B cell (primary cell): Measurements from ENCODE around the gene PDE11A. TPM values are rescaled to one million over a fixed set of nuclear protein-coding genes. Genes with fewer than 3 reads are reported as not detected.

ENCODE experiments used
- ATAC-seq: fragments of 200-7000 bp; cut with Tn5 transposase; one replicate; pipeline ENCODE4 v1.10.0; 2021; ENCODE audit warnings: low read depth, mild to moderate bottlenecking, moderate number of reproducible peaks, moderate library complexity
- CTCF ChIA-PET: fragments of 350-600 bp; sonication (Branson Sonifier 250); formaldehyde crosslinking; loops from one replicate; lab custom pipeline; 2021; ENCODE audit warnings: antibody characterized with exemption, inconsistent platforms; lab: Charles Lee
- POLR2A ChIA-PET: fragments of 350-600 bp; sonication (Branson Sonifier 250); formaldehyde crosslinking; loops from one replicate; lab custom pipeline; 2021; ENCODE audit warnings: antibody characterized with exemption; lab: Charles Lee
- DNase-seq: peaks from one replicate; pipeline ENCODE4 v3.0.0; 2013
- H2AFZ ChIP-seq: 2 replicates; pipeline ENCODE4 v1.6.1; 2012; ENCODE audit warnings: mild to moderate bottlenecking, low read depth, low read length; ENCODE audit not compliant: insufficient read depth, poor library complexity, severe bottlenecking
- H3K27ac ChIP-seq, 2 donors: 1 replicate in 1 of 2; 2 replicates in 1 of 2; pipeline ENCODE4 v1.5.1; 2012 to 2013; ENCODE audit warnings: low read length in 2 of 2, mild to moderate bottlenecking in 2 of 2, moderate library complexity in 1 of 2
- H3K27me3 ChIP-seq, 4 experiments: fragments of 200-600 bp in 1 of 4; sonication (generic) in 1 of 4; replicated peaks in 1 of 4; 1 replicate in 2 of 4; 2 replicates in 2 of 4; pipeline versions ENCODE4 v1.6.1 to v1.7.0; 2013 to 2016; ENCODE audit warnings: low read length in 3 of 4, mild to moderate bottlenecking in 2 of 4, mixed read lengths in 1 of 4, moderate library complexity in 1 of 4; ENCODE audit not compliant: insufficient read depth in 4 of 4, control insufficient read depth in 3 of 4; ENCODE audit errors: control extremely low read depth in 1 of 4
- H3K36me3 ChIP-seq, 2 experiments: replicated peaks in 1 of 2; 1 replicate in 1 of 2; 2 replicates in 1 of 2; pipeline versions ENCODE4 v1.6.1 to v1.7.1; 2013; ENCODE audit warnings: low read length in 1 of 2; ENCODE audit not compliant: insufficient read depth in 2 of 2, control insufficient read depth in 1 of 2; ENCODE audit errors: control extremely low read depth in 1 of 2, extremely low read depth in 1 of 2
- H3K4me1 ChIP-seq, 2 donors: fragments of 200-600 bp in 1 of 2; sonication (generic) in 1 of 2; 1 replicate in 1 of 2; 2 replicates in 1 of 2; pipeline versions ENCODE4 v1.5.1 to v1.6.1; 2013 to 2017; ENCODE audit warnings: low read length in 2 of 2; ENCODE audit not compliant: control insufficient read depth in 2 of 2, insufficient read depth in 2 of 2
- H3K4me2 ChIP-seq: replicated peaks from 2 replicates; pipeline ENCODE3; 2012; ENCODE audit warnings: mild to moderate bottlenecking, low read depth, low read length; ENCODE audit not compliant: poor library complexity, severe bottlenecking
- H3K4me3 ChIP-seq, 5 experiments: fragments of 200-600 bp in 1 of 5; sonication (generic) in 1 of 5; 1 replicate in 3 of 5; 2 replicates in 2 of 5; pipeline versions ENCODE4 v1.5.1 to v1.7.0; 2011 to 2016; ENCODE audit warnings: low read length in 4 of 5, mild to moderate bottlenecking in 4 of 5, low read depth in 2 of 5, control low read depth in 1 of 5, moderate library complexity in 1 of 5; ENCODE audit not compliant: insufficient read depth in 1 of 5; ENCODE audit errors: control extremely low read depth in 1 of 5, extremely low read depth in 1 of 5
- H3K79me2 ChIP-seq: fragments of 200-600 bp; sonication (generic); one replicate; pipeline ENCODE4 v1.6.0; 2016; ENCODE audit warnings: low read length; ENCODE audit not compliant: control insufficient read depth, insufficient read depth
- H3K9ac ChIP-seq: fragments of 200-600 bp; sonication (generic); 2 replicates; pipeline ENCODE4 v1.6.1; 2017; ENCODE audit warnings: mild to moderate bottlenecking, low read length, moderate library complexity
- H3K9me3 ChIP-seq, 3 donors: one replicate each; pipeline versions ENCODE4 v1.6.1 to v1.7.1; 2013; ENCODE audit warnings: low read length in 2 of 3; ENCODE audit not compliant: control insufficient read depth in 2 of 3, insufficient read depth in 1 of 3; ENCODE audit errors: control extremely low read depth in 1 of 3
- H4K20me1 ChIP-seq: 2 replicates; pipeline ENCODE4 v1.6.0; 2012; ENCODE audit warnings: mild to moderate bottlenecking, low read length; ENCODE audit not compliant: insufficient read depth, control insufficient read depth, poor library complexity, severe bottlenecking
- H3K27ac Mint-ChIP-seq: one replicate; pipeline ENCODE4 v1.8.0; 2021; ENCODE audit warnings: mixed read lengths
- H3K27me3 Mint-ChIP-seq: one replicate; pipeline ENCODE4 v1.8.0; 2021; ENCODE audit warnings: mixed read lengths
- H3K4me1 Mint-ChIP-seq: one replicate; pipeline ENCODE4 v1.8.0; 2021; ENCODE audit warnings: mixed read lengths
- H3K4me3 Mint-ChIP-seq: one replicate; pipeline ENCODE4 v1.8.0; 2021; ENCODE audit warnings: mixed read lengths
- H3K9me3 Mint-ChIP-seq: one replicate; pipeline ENCODE4 v1.8.0; 2022; ENCODE audit warnings: mixed read lengths; ENCODE audit not compliant: insufficient read depth
- EZH2 ChIP-seq: IDR thresholded peaks from 2 replicates; pipeline ENCODE4 v1.6.1; 2012; ENCODE audit warnings: borderline replicate concordance, low read depth, mild to moderate bottlenecking, moderate library complexity, low read length; ENCODE audit not compliant: insufficient read depth, poor library complexity, severe bottlenecking
- WGBS: methylation state at CpG from one replicate; pipeline ENCODE4 v1.1.5; 2013; ENCODE audit warnings: missing lambda C conversion rate; ENCODE audit not compliant: insufficient coverage; 5-methylcytosine and 5-hydroxymethylcytosine counted together
- intact Hi-C: fragments of 100-400 bp; cut with micrococcal nuclease; formaldehyde crosslinking; loops from one replicate; pipeline ENCODE4 v1.10.0; 2022
- polyA plus RNA-seq: library from polyadenylated mRNA; depleted of rRNA; stranded (reverse); fragments of >200 nt; gene quantifications from 2 replicates; pipeline ENCODE4 v1.2.3, GENCODE V29; 2012
- total RNA-seq, 2 donors: library from RNA; stranded (reverse); fragments of 120-200 nt in 1 of 2; gene quantifications; 1 replicate in 1 of 2; 2 replicates in 1 of 2; pipeline versions ENCODE4 v1.2.3 to v1.2.4, GENCODE V29; 2013 to 2022
- TF ChIP-seq, protein P1 (sequence below): fragments of 200-600 bp; IDR thresholded peaks from one replicate; pipeline ENCODE4 v1.8.0; 2022; ENCODE audit warnings: antibody characterized with exemption, mild to moderate bottlenecking

PDE11A gene
- total and polyA plus RNA-seq, 2 donors (not counting 1 experiment from before 2014, with no cell fraction given) = 0.25 TPM; not detected in 1

DNA sequence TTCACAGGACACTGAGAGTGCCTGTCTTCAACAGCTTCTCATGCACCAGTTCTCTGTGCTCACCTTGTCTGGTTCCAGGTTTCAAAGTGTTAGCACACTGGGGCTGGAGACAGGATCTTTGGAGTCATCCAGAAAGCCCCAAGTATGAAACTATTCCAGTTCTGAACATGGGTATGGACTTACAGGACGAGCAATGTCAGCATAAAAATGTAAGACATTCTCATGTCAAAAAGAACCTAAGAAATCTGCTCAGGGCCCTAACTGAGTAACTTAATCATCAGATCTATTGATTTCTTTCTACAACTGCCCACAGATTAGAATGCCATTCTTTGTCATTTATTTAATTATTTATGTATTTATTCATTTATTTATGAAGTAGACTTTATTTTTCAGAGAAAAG lies 495.5 kb downstream of the PDE11A start:
- Mint-ChIP-seq H3K4me3 (no peak overlapping the region), H3K27me3 (peaks cover 3% of the 10 kb centered on the region), H3K4me1 (no peaks in the 10 kb centered on the region), H3K27ac (no peak overlapping the region), H3K9me3 (no peaks in the 10 kb centered on the region)
- Histone ChIP-seq H3K27ac (no peak overlapping the region), H2AFZ (no peak overlapping the region), H3K79me2 (no peaks in the 10 kb centered on the region), H3K36me3 (no peaks in the 10 kb centered on the region), H3K9ac (no peak overlapping the region), H3K9me3 (no peaks in the 10 kb centered on the region), H4K20me1 (no peaks in the 10 kb centered on the region), H3K27me3 (no peaks in the 10 kb centered on the region), H3K4me1 (no peaks in the 10 kb centered on the region), H3K4me3 (no peak overlapping the region), H3K4me2 (no peak overlapping the region)
- 100% methylated on average over 1 of the region's 1 CpG for WGBS
- no peak for DNase-seq
- POLR2A ChIA-PET = no interaction called here
- ATAC-seq = no peak
- TF ChIP-seq, protein P1, sequence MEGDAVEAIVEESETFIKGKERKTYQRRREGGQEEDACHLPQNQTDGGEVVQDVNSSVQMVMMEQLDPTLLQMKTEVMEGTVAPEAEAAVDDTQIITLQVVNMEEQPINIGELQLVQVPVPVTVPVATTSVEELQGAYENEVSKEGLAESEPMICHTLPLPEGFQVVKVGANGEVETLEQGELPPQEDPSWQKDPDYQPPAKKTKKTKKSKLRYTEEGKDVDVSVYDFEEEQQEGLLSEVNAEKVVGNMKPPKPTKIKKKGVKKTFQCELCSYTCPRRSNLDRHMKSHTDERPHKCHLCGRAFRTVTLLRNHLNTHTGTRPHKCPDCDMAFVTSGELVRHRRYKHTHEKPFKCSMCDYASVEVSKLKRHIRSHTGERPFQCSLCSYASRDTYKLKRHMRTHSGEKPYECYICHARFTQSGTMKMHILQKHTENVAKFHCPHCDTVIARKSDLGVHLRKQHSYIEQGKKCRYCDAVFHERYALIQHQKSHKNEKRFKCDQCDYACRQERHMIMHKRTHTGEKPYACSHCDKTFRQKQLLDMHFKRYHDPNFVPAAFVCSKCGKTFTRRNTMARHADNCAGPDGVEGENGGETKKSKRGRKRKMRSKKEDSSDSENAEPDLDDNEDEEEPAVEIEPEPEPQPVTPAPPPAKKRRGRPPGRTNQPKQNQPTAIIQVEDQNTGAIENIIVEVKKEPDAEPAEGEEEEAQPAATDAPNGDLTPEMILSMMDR = no peak
- no peak for TF ChIP-seq EZH2
- CTCF ChIA-PET = no interaction called here
- intact Hi-C loops = no loop called here

DNA sequence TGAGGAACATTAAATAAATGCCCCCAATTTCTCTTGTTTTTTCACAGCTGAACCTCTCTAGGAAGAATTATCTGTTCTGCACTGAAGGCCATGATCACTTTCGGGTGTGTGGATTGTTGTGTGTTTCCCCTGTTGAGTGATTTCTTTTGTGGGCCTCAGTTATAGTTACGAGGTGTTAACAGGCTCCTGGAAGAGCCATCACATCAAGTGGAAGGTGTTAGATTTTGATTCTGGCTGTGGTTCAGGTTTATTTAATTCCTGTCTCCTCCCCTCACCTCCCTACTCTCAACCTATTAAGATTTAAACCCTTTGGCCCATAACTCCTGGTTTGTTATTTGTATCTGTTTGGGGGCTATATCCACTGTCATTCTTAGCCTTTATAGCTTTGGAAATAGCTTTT lies 497.2 kb downstream of the PDE11A start:
- 100% methylated on average over 1 of the region's 2 CpGs for WGBS
- H3K4me3 Mint-ChIP-seq = no peak overlapping the region
- Histone ChIP-seq H3K4me2 (no peak overlapping the region), H4K20me1 (no peaks in the 10 kb centered on the region), H3K4me3 (no peak overlapping the region), H3K27ac (no peak overlapping the region), H3K9me3 (no peaks in the 10 kb centered on the region), H3K79me2 (no peaks in the 10 kb centered on the region), H3K9ac (no peak overlapping the region), H3K36me3 (no peaks in the 10 kb centered on the region), H3K27me3 (no peaks in the 10 kb centered on the region), H2AFZ (no peak overlapping the region), H3K4me1 (no peaks in the 10 kb centered on the region)
- no peak for TF ChIP-seq EZH2
- TF ChIP-seq, protein P1 = no peak
- no peak for ATAC-seq
- H3K4me1 Mint-ChIP-seq = no peaks in the 10 kb centered on the region
- intact Hi-C loops = no loop called here
- no peak for DNase-seq
- POLR2A ChIA-PET = no interaction called here
- H3K27ac Mint-ChIP-seq = no peak overlapping the region
- no peaks in the 10 kb centered on the region for H3K27me3 Mint-ChIP-seq
- CTCF ChIA-PET = no interaction called here
- no peaks in the 10 kb centered on the region for H3K9me3 Mint-ChIP-seq
